Thymus (tissue), 11 donors: ENCODE measurements around the gene GAB2. TPM values are rescaled to one million over a fixed set of nuclear protein-coding genes. Genes with fewer than 3 reads are reported as not detected.

Source experiments
- DNase-seq, 9 donors: peaks; one replicate each; pipeline ENCODE4 v3.0.0-alpha.2; 2013; ENCODE audit warnings: low spot score in 9 of 9, low read depth in 6 of 9, missing footprints in 1 of 9
- H3K27ac ChIP-seq, 2 donors: one replicate each; pipeline ENCODE4 v1.5.1; 2013; ENCODE audit warnings: control low read depth in 1 of 2, low read depth in 1 of 2, low read length in 1 of 2, mild to moderate bottlenecking in 1 of 2, moderate library complexity in 1 of 2
- H3K27me3 ChIP-seq, 2 donors: one replicate each; pipeline ENCODE4 v1.5.1; 2013; ENCODE audit warnings: low read length in 1 of 2; ENCODE audit not compliant: control insufficient read depth in 2 of 2, insufficient read depth in 1 of 2
- H3K36me3 ChIP-seq, 2 donors: one replicate each; pipeline ENCODE4 v1.5.1; 2013; ENCODE audit warnings: low read length in 1 of 2, mild to moderate bottlenecking in 1 of 2, moderate library complexity in 1 of 2; ENCODE audit not compliant: control insufficient read depth in 2 of 2, insufficient read depth in 2 of 2
- H3K4me1 ChIP-seq, 2 donors: one replicate each; pipeline ENCODE4 v1.5.1; 2013; ENCODE audit warnings: low read length in 2 of 2; ENCODE audit not compliant: control insufficient read depth in 2 of 2, insufficient read depth in 2 of 2
- H3K4me3 ChIP-seq, 2 donors: one replicate each; pipeline ENCODE4 v1.5.1; 2013; ENCODE audit warnings: low read length in 2 of 2, control low read depth in 1 of 2, mild to moderate bottlenecking in 1 of 2
- H3K9me3 ChIP-seq, 2 donors: one replicate each; pipeline ENCODE4 v1.5.1; 2013; ENCODE audit warnings: low read length in 1 of 2, mild to moderate bottlenecking in 1 of 2; ENCODE audit not compliant: control insufficient read depth in 2 of 2, insufficient read depth in 1 of 2
- WGBS: extraction: QIAGEN DNeasy Blood & Tissue Kit; methylation state at CpG from one replicate; pipeline ENCODE4 v1.1.7; 2013; 5-methylcytosine and 5-hydroxymethylcytosine counted together
- polyA plus RNA-seq: library from polyadenylated mRNA; stranded (reverse); fragments of 200-250 nt; gene quantifications from one replicate; pipeline ENCODE4 v1.2.3, GENCODE V29; 2013
- total RNA-seq: library from RNA; stranded (reverse); fragments of 120-200 nt; gene quantifications from one replicate; pipeline ENCODE4 v1.2.4, GENCODE V29; 2013
- donor health status: healthy.

The GAB2 gene
- total and polyA plus RNA-seq, 2 donors: 3.7 to 12.6 TPM

DNA sequence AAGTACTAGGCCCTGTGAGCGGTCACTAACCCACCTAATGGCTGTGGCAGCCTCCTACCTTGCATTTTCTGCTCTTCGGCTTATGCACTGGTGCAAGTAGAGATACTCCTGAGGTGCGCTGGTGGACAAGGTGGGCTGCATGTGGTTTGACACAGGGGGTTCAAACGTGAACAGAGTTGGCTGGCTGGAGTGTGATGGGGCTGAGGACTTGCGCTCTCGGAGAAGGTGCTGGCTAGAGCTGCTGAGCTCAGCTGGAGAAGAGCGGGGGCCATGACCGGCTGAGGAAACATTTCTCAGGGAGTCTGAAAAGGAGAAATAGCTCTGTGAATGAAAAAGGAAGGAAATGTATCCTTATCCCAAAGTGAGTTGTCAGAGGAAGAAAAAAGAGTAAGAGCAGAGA, 167.5 kb downstream of the GAB2 start:
- H3K4me3 ChIP-seq: no peak overlapping the region
- no peaks in the 10 kb centered on the region for H3K27me3 ChIP-seq
- H3K27ac ChIP-seq: no peak overlapping the region
- peaks cover 5 to 33% of the 10 kb centered on the region in 2 donors for H3K36me3 ChIP-seq
- H3K4me1 ChIP-seq: no peaks in the 10 kb centered on the region
- 98% methylated on average over 8 of the region's 8 CpGs for WGBS
- no peaks in the 10 kb centered on the region for H3K9me3 ChIP-seq
- no peak for DNase-seq

DNA sequence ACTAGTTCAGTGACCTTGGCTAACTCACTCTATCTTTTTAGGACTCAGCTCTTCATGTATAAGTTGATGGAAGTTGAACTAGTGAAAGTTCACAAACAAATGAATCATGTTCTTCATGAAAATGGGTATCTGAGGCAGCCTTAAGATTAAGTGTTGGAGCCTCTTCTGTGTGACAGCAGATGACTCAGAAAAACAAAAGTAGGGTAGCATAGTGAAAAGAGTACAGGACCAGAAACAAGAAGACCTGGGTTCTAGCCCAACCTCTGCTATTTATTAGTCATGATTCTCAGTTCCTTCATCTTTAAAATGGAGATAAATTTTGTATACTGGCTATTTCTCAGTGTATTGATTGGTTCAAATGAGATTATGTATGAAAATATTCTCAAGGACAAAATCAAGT, 168.7 kb downstream of the GAB2 start:
- H3K4me1 ChIP-seq: peaks cover 0 to 4% of the 10 kb centered on the region in 2 donors
- no peaks in the 10 kb centered on the region for H3K27me3 ChIP-seq
- no peaks in the 10 kb centered on the region for H3K9me3 ChIP-seq
- H3K27ac ChIP-seq: no peak overlapping the region
- peaks cover 5 to 33% of the 10 kb centered on the region in 2 donors for H3K36me3 ChIP-seq
- DNase-seq: no peak
- H3K4me3 ChIP-seq: no peak overlapping the region

DNA sequence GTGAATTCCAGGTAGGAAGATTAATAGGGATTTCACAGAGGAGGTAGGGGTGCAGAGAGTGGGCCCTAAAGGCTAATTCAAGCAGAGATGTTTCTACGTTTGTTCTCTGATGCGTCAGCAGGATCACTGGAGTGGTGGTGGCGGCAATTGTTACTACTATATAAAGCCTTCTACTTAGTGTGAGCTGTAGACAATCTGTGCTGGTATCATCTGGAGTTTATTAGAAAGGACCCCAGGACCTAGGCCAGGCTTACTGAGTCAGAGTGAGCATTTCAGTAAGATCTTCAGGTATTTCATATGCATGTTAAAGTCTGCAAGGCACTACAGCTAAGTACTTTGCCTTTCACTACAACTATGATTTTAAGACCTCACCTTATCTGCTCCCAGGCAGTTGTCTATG, 169.4 kb downstream of the GAB2 start:
- no peak for DNase-seq
- Histone ChIP-seq H3K27ac (no peak overlapping the region), H3K4me3 (no peak overlapping the region), H3K27me3 (no peaks in the 10 kb centered on the region), H3K9me3 (no peaks in the 10 kb centered on the region), H3K4me1 (peaks cover 0 to 4% of the 10 kb centered on the region in 2 donors), H3K36me3 (peaks cover 5 to 33% of the 10 kb centered on the region in 2 donors)
- WGBS: 97% methylated on average over 3 of the region's 3 CpGs

DNA sequence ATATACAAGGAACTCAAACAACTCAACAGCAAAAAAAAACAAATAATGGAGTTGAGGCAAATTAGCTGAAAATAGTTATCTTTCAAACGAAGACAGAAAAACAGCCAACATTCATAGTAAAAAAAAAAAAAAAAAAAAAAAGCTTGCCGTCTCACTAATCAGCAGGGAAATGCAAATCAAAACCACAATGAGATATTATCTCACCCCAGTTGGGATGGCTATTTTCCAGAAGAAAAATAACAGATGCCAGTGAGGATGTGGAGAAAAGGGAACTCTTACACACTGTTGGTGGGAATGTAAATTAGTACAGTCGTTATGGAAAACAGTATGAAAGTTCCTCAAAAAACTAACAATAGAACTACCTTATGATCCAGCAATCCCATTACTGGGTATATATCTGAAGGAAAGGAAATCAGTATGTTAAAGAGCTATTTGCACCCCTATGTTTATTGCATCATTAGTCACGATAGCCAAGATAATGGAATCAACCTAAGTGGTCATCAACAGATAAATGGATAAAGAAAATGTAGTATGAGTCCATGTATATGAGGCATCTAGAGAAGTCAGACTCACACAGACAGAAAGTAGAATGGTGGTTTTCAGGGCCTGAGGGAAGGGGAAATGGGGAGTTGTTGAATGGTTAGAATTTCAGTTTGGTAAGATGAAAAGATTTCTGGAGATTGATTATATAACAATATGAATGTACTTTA, 172.9 kb downstream of the GAB2 start:
- Histone ChIP-seq H3K36me3 (peaks cover 3 to 27% of the 10 kb centered on the region in 2 donors), H3K27ac (no peak overlapping the region), H3K9me3 (peaks cover 0 to 13% of the 10 kb centered on the region in 2 donors), H3K27me3 (no peaks in the 10 kb centered on the region), H3K4me1 (peaks cover 0 to 4% of the 10 kb centered on the region in 2 donors), H3K4me3 (no peak overlapping the region)
- no peak for DNase-seq
- WGBS: 38% methylated on average over 4 of the region's 4 CpGs

DNA sequence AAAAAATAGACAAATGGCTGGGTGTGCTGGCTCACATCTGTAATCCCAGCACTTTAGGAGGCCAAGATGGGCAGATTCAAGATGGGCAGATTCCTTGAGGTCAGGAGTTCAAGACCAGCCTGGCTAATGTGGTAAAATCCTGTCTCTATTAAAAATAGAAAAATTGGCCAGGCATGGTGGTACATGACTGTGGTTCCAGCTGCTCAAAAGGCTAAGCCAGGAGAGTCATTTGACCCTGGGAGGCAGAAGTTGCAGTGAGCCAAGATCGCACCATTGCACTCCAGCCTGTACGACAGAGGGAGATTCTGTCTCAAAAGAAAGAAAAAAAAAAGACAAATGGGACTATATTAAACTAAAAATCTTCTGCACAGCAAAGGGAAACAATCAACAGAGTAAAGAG, 173.5 kb downstream of the GAB2 start:
- peaks cover 3 to 21% of the 10 kb centered on the region in 2 donors for H3K36me3 ChIP-seq
- no peaks in the 10 kb centered on the region for H3K27me3 ChIP-seq
- H3K9me3 ChIP-seq: peaks cover 0 to 13% of the 10 kb centered on the region in 2 donors
- no peak overlapping the region for H3K4me3 ChIP-seq
- 89% methylated on average over 2 of the region's 2 CpGs for WGBS
- peaks cover 0 to 4% of the 10 kb centered on the region in 2 donors for H3K4me1 ChIP-seq
- DNase-seq: no peak
- H3K27ac ChIP-seq: no peak overlapping the region

DNA sequence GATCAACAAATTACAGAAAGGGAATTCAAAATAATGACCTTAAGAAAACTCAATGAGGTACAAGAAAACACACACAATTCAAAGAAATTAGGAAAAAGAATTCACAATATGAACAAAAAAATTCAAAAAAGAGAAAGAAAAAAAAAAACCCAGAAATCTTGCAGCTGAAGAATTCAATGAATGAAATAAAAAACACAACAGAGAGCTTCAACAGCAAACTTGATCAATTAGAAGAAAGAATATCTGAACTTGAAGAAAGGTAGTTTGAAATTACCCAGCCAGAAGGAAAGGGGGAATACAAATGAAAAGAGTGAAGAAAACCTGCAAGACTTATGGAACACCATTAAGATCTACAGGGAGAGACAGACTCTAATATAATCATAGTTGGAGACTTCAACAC, 176.1 kb downstream of the GAB2 start:
- Histone ChIP-seq H3K4me3 (no peak overlapping the region), H3K27me3 (no peaks in the 10 kb centered on the region), H3K27ac (no peak overlapping the region), H3K9me3 (peaks cover 0 to 13% of the 10 kb centered on the region in 2 donors), H3K36me3 (peaks cover 2 to 3% of the 10 kb centered on the region in 2 donors), H3K4me1 (peaks cover 0 to 4% of the 10 kb centered on the region in 2 donors)
- DNase-seq: no peak

DNA sequence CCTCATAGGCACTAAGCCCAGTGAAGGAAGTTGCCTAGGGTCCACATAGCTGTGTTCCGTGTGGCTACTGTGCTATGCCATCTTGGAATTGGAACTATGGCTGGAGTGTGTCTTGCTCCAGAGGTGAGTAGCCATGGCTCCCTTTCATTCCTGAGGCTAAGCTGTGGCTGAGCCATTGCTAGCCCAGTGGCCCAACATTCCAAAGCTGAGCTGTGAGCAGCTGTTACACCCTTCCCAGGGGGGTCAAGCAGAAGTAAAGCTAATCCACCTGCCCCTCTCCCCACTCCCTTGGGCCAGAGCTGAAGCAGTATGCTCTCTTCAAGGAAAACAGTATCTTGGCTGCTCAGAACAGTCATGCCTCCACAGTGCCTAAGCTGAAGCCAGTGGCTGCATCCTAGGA, 177.8 kb downstream of the GAB2 start:
- peaks cover 0 to 3% of the 10 kb centered on the region in 2 donors for H3K36me3 ChIP-seq
- peaks cover 0 to 13% of the 10 kb centered on the region in 2 donors for H3K9me3 ChIP-seq
- DNase-seq: no peak
- 100% methylated on average over 1 of the region's 1 CpG for WGBS
- no peaks in the 10 kb centered on the region for H3K27me3 ChIP-seq
- no peak overlapping the region for H3K27ac ChIP-seq
- no peak overlapping the region for H3K4me3 ChIP-seq
- peaks cover 0 to 4% of the 10 kb centered on the region in 2 donors for H3K4me1 ChIP-seq

DNA sequence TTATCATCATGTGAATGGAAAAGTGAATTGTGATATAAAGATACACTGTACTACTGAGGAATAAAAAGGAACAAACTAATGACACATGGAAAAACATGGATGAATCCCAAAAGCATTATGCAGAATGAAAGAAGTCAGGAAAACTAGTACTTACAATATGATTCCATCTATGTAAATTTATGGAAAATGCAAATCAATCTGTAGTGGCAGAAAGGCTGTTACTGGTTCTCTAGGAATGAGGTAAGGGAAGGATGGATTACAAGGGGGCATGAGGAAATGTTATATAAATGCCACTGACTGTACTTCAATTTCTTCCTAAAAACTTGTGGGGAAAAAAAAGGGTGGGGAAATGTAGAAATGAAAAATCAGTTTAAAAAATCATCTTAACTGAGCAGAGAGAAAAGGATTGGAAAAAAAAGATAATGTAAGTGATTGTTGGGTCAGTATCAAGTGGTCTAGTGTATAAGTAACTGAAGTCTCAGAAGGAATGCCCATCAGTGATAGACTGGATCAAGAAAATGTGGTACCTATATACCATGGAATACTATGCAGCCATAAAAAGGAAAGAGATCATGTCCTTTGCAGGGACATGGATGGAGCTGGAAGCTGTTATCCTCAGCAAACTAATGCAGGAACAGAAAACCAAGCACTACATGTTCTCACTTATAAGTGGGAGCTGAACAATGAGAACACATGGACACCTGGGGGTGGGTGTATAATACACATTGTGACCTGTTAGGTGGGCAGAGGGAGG, 180.2 kb downstream of the GAB2 start:
- peaks cover 0 to 3% of the 10 kb centered on the region in 2 donors for H3K36me3 ChIP-seq
- H3K4me3 ChIP-seq: no peak overlapping the region
- DNase-seq: no peak
- H3K27me3 ChIP-seq: no peaks in the 10 kb centered on the region
- H3K27ac ChIP-seq: no peak overlapping the region
- peaks cover 0 to 13% of the 10 kb centered on the region in 2 donors for H3K9me3 ChIP-seq
- no peaks in the 10 kb centered on the region for H3K4me1 ChIP-seq

DNA sequence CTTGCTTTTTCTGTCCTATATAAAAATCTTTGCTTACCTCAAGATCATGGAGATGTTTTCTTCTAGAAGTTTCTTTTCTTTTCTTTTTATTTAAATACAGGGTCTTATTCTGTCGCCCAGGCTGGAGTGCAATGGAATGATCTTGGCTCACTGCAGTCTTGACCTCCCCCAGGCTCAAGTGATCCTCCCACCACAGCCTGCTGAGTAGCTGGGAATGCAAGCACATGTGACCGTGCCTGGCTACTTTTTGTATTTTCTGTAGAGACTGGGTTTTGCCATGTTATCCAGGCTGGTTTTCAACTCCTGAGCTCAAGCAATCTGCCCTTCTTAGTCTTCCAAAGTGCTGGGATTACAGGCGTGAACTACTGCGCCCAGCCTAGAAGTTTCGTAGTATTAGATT, 183.6 kb downstream of the GAB2 start:
- Histone ChIP-seq H3K36me3 (no peaks in the 10 kb centered on the region), H3K4me1 (peaks cover under 1 to 17% of the 10 kb centered on the region in 2 donors), H3K27me3 (no peaks in the 10 kb centered on the region), H3K9me3 (no peaks in the 10 kb centered on the region), H3K27ac (no peak overlapping the region), H3K4me3 (no peak overlapping the region)
- 87% methylated on average over 5 of the region's 5 CpGs for WGBS
- no peak for DNase-seq
